ENCODE results near the gene PDE4C. TPM values are rescaled to one million over a fixed set of nuclear protein-coding genes. Genes with fewer than 3 reads are reported as not detected.

PDE4C gene
- total and polyA plus RNA-seq, 10 of the 15 experiments (the other 5 are each of a cell fraction or from before 2014, with no cell fraction given): 0.08 to 0.73 (median 0.34) TPM

DNA sequence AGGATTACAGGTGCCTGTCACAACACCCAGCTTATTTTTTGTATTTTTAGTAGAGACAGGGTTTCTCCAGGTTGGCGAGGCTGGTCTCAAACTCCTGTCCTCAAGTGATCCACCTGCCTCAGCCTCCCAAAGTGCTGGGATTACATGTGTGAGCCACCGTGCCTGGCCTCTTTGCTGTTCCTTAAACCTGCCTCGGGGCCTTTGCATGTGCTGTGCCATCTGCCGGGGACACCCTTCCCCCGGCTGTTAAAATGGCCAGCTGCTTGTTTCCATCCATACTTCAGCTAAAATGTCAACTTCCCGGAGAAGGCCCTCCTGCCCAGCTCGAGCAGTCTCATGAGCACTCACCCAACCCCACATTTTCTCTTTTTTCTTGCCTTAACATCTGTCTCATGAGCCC is 19.1 kb upstream of the PDE4C start (continued):
- no peak for TF ChIP-seq BRCA1 (IDR thresholded peaks at IDR 0.05; ENCODE audit: low read depth, low read length)
- no peak for TF ChIP-seq MEF2B (IDR thresholded peaks at IDR 0.05; ENCODE audit: partially characterized antibody, poor library complexity, severe bottlenecking)
- no peak for TF ChIP-seq ZNF622 (IDR thresholded peaks at IDR 0.05)

DNA sequence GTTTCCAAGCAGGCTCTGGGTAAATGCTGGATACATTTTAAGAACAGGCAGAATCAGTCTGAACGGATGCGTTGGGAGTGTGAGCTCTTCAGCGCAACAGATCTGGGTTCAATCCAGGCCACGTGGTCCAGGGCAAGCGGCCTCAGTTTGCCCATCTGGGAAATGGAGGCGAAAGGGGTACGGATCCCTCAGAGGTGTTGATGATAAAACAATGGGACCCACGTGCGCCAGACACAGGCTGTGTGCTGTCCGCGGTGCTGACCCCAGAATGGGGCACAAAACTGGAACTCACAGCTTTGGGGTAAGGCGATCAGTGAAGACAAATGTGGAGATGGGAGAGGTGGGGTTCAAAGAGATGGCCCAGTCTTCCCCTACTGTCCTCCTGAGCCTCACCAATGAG is 13.1 kb upstream of the PDE4C start:
- Histone ChIP-seq H3K79me2 (ENCODE audit: control insufficient read depth, insufficient read depth, low read length) (no peaks in the 10 kb centered on the region), H3K27ac (ENCODE audit: control insufficient read depth, insufficient read depth) (no peak overlapping the region), H3K27me3 (replicated peaks in 1 of 2; ENCODE audit: control insufficient read depth in 2 of 2, insufficient read depth in 2 of 2, low read length in 1 of 2) (no peaks in the 10 kb centered on the region; a peak in 2 of 4 replicates), H3K36me3 (ENCODE audit: control insufficient read depth in 2 of 2, insufficient read depth in 2 of 2, low read length in 1 of 2) (no peaks in the 10 kb centered on the region), H4K20me1 (ENCODE audit: control insufficient read depth, insufficient read depth) (no peaks in the 10 kb centered on the region), H3K9me3 (replicated peaks; ENCODE audit: control insufficient read depth, insufficient read depth, low read length) (no peaks in the 10 kb centered on the region), H3K4me3 (no peak overlapping the region), H3K4me1 (ENCODE audit: control insufficient read depth, insufficient read depth, low read length) (no peaks in the 10 kb centered on the region), H3K4me2 (ENCODE audit: control insufficient read depth, insufficient read depth) (no peak overlapping the region), H2AFZ (ENCODE audit: control insufficient read depth, low read depth, low read length) (no peak overlapping the region), H3K9ac (ENCODE audit: control insufficient read depth, insufficient read depth, low read length) (no peak overlapping the region)
- no peak for TF ChIP-seq MYB (IDR thresholded peaks at IDR 0.05; ENCODE audit: borderline replicate concordance, low read depth, low read length)
- TF ChIP-seq, protein P1, sequence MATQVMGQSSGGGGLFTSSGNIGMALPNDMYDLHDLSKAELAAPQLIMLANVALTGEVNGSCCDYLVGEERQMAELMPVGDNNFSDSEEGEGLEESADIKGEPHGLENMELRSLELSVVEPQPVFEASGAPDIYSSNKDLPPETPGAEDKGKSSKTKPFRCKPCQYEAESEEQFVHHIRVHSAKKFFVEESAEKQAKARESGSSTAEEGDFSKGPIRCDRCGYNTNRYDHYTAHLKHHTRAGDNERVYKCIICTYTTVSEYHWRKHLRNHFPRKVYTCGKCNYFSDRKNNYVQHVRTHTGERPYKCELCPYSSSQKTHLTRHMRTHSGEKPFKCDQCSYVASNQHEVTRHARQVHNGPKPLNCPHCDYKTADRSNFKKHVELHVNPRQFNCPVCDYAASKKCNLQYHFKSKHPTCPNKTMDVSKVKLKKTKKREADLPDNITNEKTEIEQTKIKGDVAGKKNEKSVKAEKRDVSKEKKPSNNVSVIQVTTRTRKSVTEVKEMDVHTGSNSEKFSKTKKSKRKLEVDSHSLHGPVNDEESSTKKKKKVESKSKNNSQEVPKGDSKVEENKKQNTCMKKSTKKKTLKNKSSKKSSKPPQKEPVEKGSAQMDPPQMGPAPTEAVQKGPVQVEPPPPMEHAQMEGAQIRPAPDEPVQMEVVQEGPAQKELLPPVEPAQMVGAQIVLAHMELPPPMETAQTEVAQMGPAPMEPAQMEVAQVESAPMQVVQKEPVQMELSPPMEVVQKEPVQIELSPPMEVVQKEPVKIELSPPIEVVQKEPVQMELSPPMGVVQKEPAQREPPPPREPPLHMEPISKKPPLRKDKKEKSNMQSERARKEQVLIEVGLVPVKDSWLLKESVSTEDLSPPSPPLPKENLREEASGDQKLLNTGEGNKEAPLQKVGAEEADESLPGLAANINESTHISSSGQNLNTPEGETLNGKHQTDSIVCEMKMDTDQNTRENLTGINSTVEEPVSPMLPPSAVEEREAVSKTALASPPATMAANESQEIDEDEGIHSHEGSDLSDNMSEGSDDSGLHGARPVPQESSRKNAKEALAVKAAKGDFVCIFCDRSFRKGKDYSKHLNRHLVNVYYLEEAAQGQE (IDR thresholded peaks at IDR 0.05; ENCODE audit: low read depth, low read length): peak; percentile 88
- no peak for TF ChIP-seq ZNF384 (IDR thresholded peaks at IDR 0.05; ENCODE audit: borderline replicate concordance, low read depth, low read length)
- peak; percentile 87 for TF ChIP-seq MXI1 (IDR thresholded peaks at IDR 0.05; ENCODE audit: low read depth, low read length)
- TF ChIP-seq, protein P2, sequence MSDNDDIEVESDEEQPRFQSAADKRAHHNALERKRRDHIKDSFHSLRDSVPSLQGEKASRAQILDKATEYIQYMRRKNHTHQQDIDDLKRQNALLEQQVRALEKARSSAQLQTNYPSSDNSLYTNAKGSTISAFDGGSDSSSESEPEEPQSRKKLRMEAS (IDR thresholded peaks at IDR 0.05; ENCODE audit: low read depth, low read length): peak; percentile 51; the same call in 1 of the 2 replicates
- no peak for TF ChIP-seq NFYB (IDR thresholded peaks at IDR 0.05; ENCODE audit: insufficient read depth, low read depth, low read length)
- peak; percentile 49; the same call in 1 of the 2 replicates for TF ChIP-seq SIN3A (IDR thresholded peaks at IDR 0.05; ENCODE audit: low read depth, low read length)
- peak; percentile 22 to 43; a peak in 2 of 4 replicates for TF ChIP-seq BHLHE40 (IDR thresholded peaks at IDR 0.05; ENCODE audit: borderline replicate concordance in 1 of 2, low read depth in 2 of 2, low read length in 1 of 2)
- ChIA-PET RAD21 (ENCODE audit: unreplicated experiment) (no interaction called here), CTCF (interaction anchor here (1.6 to 3.0 kb wide), 5 partner anchors 10 to 90 kb away, joined by 4 to 13 read pairs (median 5); no protein-coding TSS in a partner anchor), POLR2A (no interaction called here), SMC1A (ENCODE audit: uncharacterized antibody, unreplicated experiment) (interaction anchor here (1.8 kb wide), 1 partner anchor 8 kb away, joined by 6 read pairs; no protein-coding TSS in a partner anchor)
- ATAC-seq: no peak
- BruUV-seq (replicated peaks): no TSS peak
- in situ Hi-C loops (cut with MboI) (no loop called here), intact Hi-C loops (cut with micrococcal nuclease; ENCODE audit: unreplicated experiment) (no loop called here)
- DNase-seq (ENCODE audit: low read depth, low spot score): no peak
- no peak for FAIRE-seq
- WGBS (ENCODE audit: insufficient coverage, insufficient replicate concordance, low lambda C conversion rate, missing lambda C conversion rate): 23% methylated on average over 12 of the region's 12 CpGs
